Activated CD8-positive, alpha-beta memory T cell treated with anti-CD3 and anti-CD28 coated beads, Interleukin-2, amount 50 U/mL, for 24 hours (primary cell): ENCODE results near the gene CA14.
A peak's percentile ranks its signal among the peaks of the same experiment; 100 is the strongest.
"Not testable (repeated sequence)": the region's sequence is repeated elsewhere in the genome, so short reads cannot be mapped to it uniquely, and the experiment has no call there.

Experiments used
- DNase-seq: peaks from one replicate; pipeline ENCODE4 v3.0.0-alpha.2; 2020; ENCODE audit errors: extremely low read depth

Gene CA14

GRCh38 chr1:150257624-150258585 lies at the start of gene CA14:
Gene CA14 (plus strand): TSS chr1:150257774. CDS start chr1:150258129, 355 bp downstream.
- DNase-seq: no peak

GRCh38 chr1:150208460-150208859 lies 49.1 kb upstream of the CA14 start:
- not testable (repeated sequence) for DNase-seq

GRCh38 chr1:150210091-150210490 lies 47.5 kb upstream of the CA14 start:
- no peak for DNase-seq

- DNase-seq: no peak
Measured at GRCh38 chr1:150210706-150211105, 46.9 kb upstream of the CA14 start.

GRCh38 chr1:150212070-150212469 lies 45.5 kb upstream of the CA14 start:
- DNase-seq: no peak

GRCh38 chr1:150213170-150214098 lies 44.1 kb upstream of the CA14 start:
- DNase-seq: peak; percentile 80

GRCh38 chr1:150214099-150214756 lies 43.3 kb upstream of the CA14 start:
- DNase-seq: not testable (repeated sequence)

- DNase-seq: not testable (repeated sequence)
Measured at GRCh38 chr1:150215855-150216254, 41.7 kb upstream of the CA14 start.

GRCh38 chr1:150221552-150221951 lies 36.0 kb upstream of the CA14 start:
- DNase-seq: no peak

GRCh38 chr1:150224983-150225382 lies 32.6 kb upstream of the CA14 start:
- no peak for DNase-seq

- no peak for DNase-seq
Measured at GRCh38 chr1:150225546-150225945, 32.0 kb upstream of the CA14 start.

- DNase-seq: no peak
Measured at GRCh38 chr1:150226486-150226885, 31.1 kb upstream of the CA14 start.

GRCh38 chr1:150227228-150227627 lies 30.3 kb upstream of the CA14 start:
- DNase-seq: no peak

- not testable (repeated sequence) for DNase-seq
Measured at GRCh38 chr1:150228246-150228645, 29.3 kb upstream of the CA14 start.

GRCh38 chr1:150232921-150233320 lies 24.7 kb upstream of the CA14 start:
- DNase-seq: not testable (repeated sequence)

- no peak for DNase-seq
Measured at GRCh38 chr1:150233359-150234308, 23.9 kb upstream of the CA14 start.

- no peak for DNase-seq
Measured at GRCh38 chr1:150234309-150234565, 23.3 kb upstream of the CA14 start.

- DNase-seq: peak; percentile 67
Measured at GRCh38 chr1:150234566-150235293, 22.8 kb upstream of the CA14 start.

- no peak for DNase-seq
Measured at GRCh38 chr1:150235294-150235851, 22.2 kb upstream of the CA14 start.
